GM23248 (cell line): ENCODE data around the gene KCNQ1OT1.

Experiments
- EZH2 ChIP-seq: fragments of 200-600 bp; sonication (generic); IDR thresholded peaks from 2 replicates; pipeline ENCODE4 v1.6.1; 2018; ENCODE audit warnings: antibody characterized with exemption, mild to moderate bottlenecking; ENCODE audit not compliant: insufficient read depth, poor library complexity, severe bottlenecking
- EZH2phosphoT487 ChIP-seq: fragments of 200-600 bp; sonication (generic); IDR thresholded peaks from 2 replicates; pipeline ENCODE4 v1.6.1; 2018; ENCODE audit warnings: antibody characterized with exemption, moderate library complexity, mild to moderate bottlenecking, low read depth; ENCODE audit not compliant: insufficient read depth

GRCh38 chr11:2722955-2723354 lies 23.2 kb upstream of the KCNQ1OT1 start:
- TF ChIP-seq EZH2 (no peak), EZH2phosphoT487 (no peak)
